SK-N-SH (cell line): ENCODE data around the gene WWC2. TPM values are rescaled to one million over a fixed set of nuclear protein-coding genes. Genes with fewer than 3 reads are reported as not detected.

Experiments
- CTCF ChIA-PET: fragments of 300-600, 350-600 bp; formaldehyde crosslinking; extraction: SDS; loops from one replicate; lab custom pipeline; 2021; lab: Yijun Ruan, JAX
- POLR2A ChIA-PET: fragments of 350-600 bp; sonication (Branson Sonifier 250); formaldehyde crosslinking; extraction: SDS; loops from one replicate; lab custom pipeline; 2020; ENCODE audit warnings: antibody characterized with exemption, inconsistent platforms; lab: Yijun Ruan, JAX
- DNase-seq: peaks from one replicate; pipeline ENCODE4 v3.0.0; 2012
- H2AFZ ChIP-seq: fragments of 200-600 bp; sonication (generic); 2 replicates; pipeline ENCODE4 v1.8.1; 2016; ENCODE audit warnings: antibody characterized with exemption, mild to moderate bottlenecking, low read depth
- H3F3A ChIP-seq: fragments of 200-600 bp; sonication (generic); replicated peaks from 2 replicates; pipeline ENCODE3; 2016; ENCODE audit warnings: antibody characterized with exemption, mild to moderate bottlenecking; ENCODE audit not compliant: insufficient read depth
- H3K27ac ChIP-seq, 2 experiments: fragments of 200-500 bp in 1 of 2; fragments of 200-600 bp in 1 of 2; sonication (Bioruptor generic) in 1 of 2; sonication (generic), shearing (Covaris generic) in 1 of 2; 2 replicates each; pipeline versions ENCODE4 v1.5.1 to v1.6.1; 2014 to 2016; ENCODE audit warnings: low read depth in 2 of 2, inconsistent platforms in 1 of 2, low read length in 1 of 2, mild to moderate bottlenecking in 1 of 2, mixed read lengths in 1 of 2
- H3K27me3 ChIP-seq: fragments of 200-600 bp; sonication (generic), shearing (Covaris generic); 2 replicates; pipeline ENCODE4 v1.6.1; 2016; ENCODE audit warnings: mixed run types; ENCODE audit not compliant: insufficient read depth
- H3K36me3 ChIP-seq, 2 experiments: fragments of 200-500 bp in 1 of 2; fragments of 200-600 bp in 1 of 2; sonication (Bioruptor generic) in 1 of 2; sonication (generic) in 1 of 2; replicated peaks in 1 of 2; 2 replicates each; pipeline versions ENCODE3 to v1.5.1; 2014 to 2016; ENCODE audit warnings: low read length in 1 of 2, mild to moderate bottlenecking in 1 of 2; ENCODE audit not compliant: insufficient read depth in 2 of 2, control insufficient read depth in 1 of 2
- H3K4me1 ChIP-seq, 2 experiments: fragments of 200-500 bp in 1 of 2; fragments of 200-600 bp in 1 of 2; sonication (Bioruptor generic) in 1 of 2; sonication (generic), shearing (Covaris generic) in 1 of 2; 2 replicates each; pipeline versions ENCODE4 v1.5.1 to v1.6.1; 2014 to 2016; ENCODE audit warnings: low read depth in 1 of 2, low read length in 1 of 2, mixed run types in 1 of 2; ENCODE audit not compliant: insufficient read depth in 2 of 2, control insufficient read depth in 1 of 2
- H3K4me2 ChIP-seq: fragments of 200-600 bp; sonication (generic), shearing (Covaris generic); 2 replicates; pipeline ENCODE4 v1.6.1; 2017; ENCODE audit warnings: mixed run types
- H3K4me3 ChIP-seq, 2 experiments: fragments of 200-500 bp in 1 of 2; fragments of 200-600 bp in 1 of 2; sonication (Bioruptor generic) in 1 of 2; sonication (generic), shearing (Covaris generic) in 1 of 2; 2 replicates each; pipeline versions ENCODE4 v1.5.1 to v1.8.1; 2014 to 2016; ENCODE audit warnings: low read depth in 2 of 2, inconsistent platforms in 1 of 2, low read length in 1 of 2, mild to moderate bottlenecking in 1 of 2, mixed read lengths in 1 of 2, moderate library complexity in 1 of 2
- H3K79me2 ChIP-seq: fragments of 200-600 bp; sonication (generic); 2 replicates; pipeline ENCODE4 v1.8.1; 2017; ENCODE audit warnings: mild to moderate bottlenecking; ENCODE audit not compliant: insufficient read depth
- H3K9ac ChIP-seq: fragments of 200-600 bp; sonication (generic); 2 replicates; pipeline ENCODE4 v1.6.1; 2017; ENCODE audit warnings: mixed run types
- H3K9me2 ChIP-seq: fragments of 200-600 bp; sonication (generic); 2 replicates; pipeline ENCODE4 v1.6.1; 2017; ENCODE audit warnings: mixed run types
- H3K9me3 ChIP-seq: fragments of 200-600 bp; sonication (generic); 2 replicates; pipeline ENCODE4 v1.6.1; 2017; ENCODE audit warnings: mixed run types, mild to moderate bottlenecking, moderate library complexity
- H4K20me1 ChIP-seq: fragments of 200-600 bp; sonication (generic); 2 replicates; pipeline ENCODE4 v1.6.1; 2017; ENCODE audit warnings: mild to moderate bottlenecking, mixed run types; ENCODE audit not compliant: insufficient read depth
- CHD2 ChIP-seq: fragments of 150-350 bp; IDR thresholded peaks from 2 replicates; pipeline ENCODE4 v1.6.1; 2018; ENCODE audit warnings: low read length; ENCODE audit not compliant: partially characterized antibody
- EP300 ChIP-seq, 2 experiments: IDR thresholded peaks; 2 replicates each; pipeline versions ENCODE4 v1.4.0 to v1.6.1; 2012; ENCODE audit warnings: borderline replicate concordance in 1 of 2, low read depth in 1 of 2, low read length in 1 of 2
- EZH2phosphoT487 ChIP-seq: fragments of 200-600 bp; sonication (generic); IDR thresholded peaks from 2 replicates; pipeline ENCODE4 v1.6.1; 2017; ENCODE audit warnings: low read depth, mixed run types, mild to moderate bottlenecking, antibody characterized with exemption, moderate library complexity, borderline replicate concordance
- GATA2 ChIP-seq: sonication (generic); formaldehyde crosslinking; IDR thresholded peaks from 2 replicates; pipeline ENCODE4 v1.5.0; 2020; ENCODE audit warnings: mild to moderate bottlenecking, missing genetic modification reagents
- IRF3 ChIP-seq: fragments of 150-350 bp; IDR thresholded peaks from 2 replicates; pipeline ENCODE4 v1.6.1; 2016; ENCODE audit warnings: mild to moderate bottlenecking, low read depth, low read length
- MXI1 ChIP-seq: IDR thresholded peaks from 2 replicates; pipeline ENCODE4 v1.6.1; 2012; ENCODE audit warnings: mild to moderate bottlenecking, low read depth, low read length, improper control_type of control experiment
- NFIC ChIP-seq: IDR thresholded peaks from 2 replicates; pipeline ENCODE4 v1.4.0; 2012; ENCODE audit warnings: borderline replicate concordance
- POLR2AphosphoS5 ChIP-seq: IDR thresholded peaks from 2 replicates; pipeline ENCODE4 v1.6.1; 2012; ENCODE audit warnings: low read depth, low read length
- RCOR1 ChIP-seq: fragments of 150-350 bp; IDR thresholded peaks from 2 replicates; pipeline ENCODE4 v1.6.1; 2017; ENCODE audit warnings: antibody characterized with exemption, low read length
- RFX5 ChIP-seq: IDR thresholded peaks from 2 replicates; pipeline ENCODE4 v1.6.1; 2012; ENCODE audit warnings: mild to moderate bottlenecking, improper control_type of control experiment, low read length
- RXRA ChIP-seq: IDR thresholded peaks from 2 replicates; pipeline ENCODE4 v1.4.0; 2012; ENCODE audit warnings: low read depth, mild to moderate bottlenecking, borderline replicate concordance
- TCF12 ChIP-seq: IDR thresholded peaks from 2 replicates; pipeline ENCODE4 v1.4.0; 2012
- WGBS: methylation state at CpG from one replicate; pipeline ENCODE4 v1.1.6; 2017; ENCODE audit warnings: low lambda C conversion rate; 5-methylcytosine and 5-hydroxymethylcytosine counted together
- polyA plus RNA-seq, 3 experiments: library from polyadenylated mRNA; depleted of rRNA; stranded (reverse); fragments of >200 nt; gene quantifications; 2 replicates each; pipeline ENCODE4 v1.2.3, GENCODE V29; 2012
- TF ChIP-seq, protein P1 (sequence below): IDR thresholded peaks from 2 replicates; pipeline ENCODE4 v1.6.1; 2012; ENCODE audit warnings: mild to moderate bottlenecking, low read depth, low read length, moderate library complexity

The WWC2 gene
- polyA plus RNA-seq, 1 of the 3 experiments (the other 2 are of a cell fraction): 18.4 TPM

DNA sequence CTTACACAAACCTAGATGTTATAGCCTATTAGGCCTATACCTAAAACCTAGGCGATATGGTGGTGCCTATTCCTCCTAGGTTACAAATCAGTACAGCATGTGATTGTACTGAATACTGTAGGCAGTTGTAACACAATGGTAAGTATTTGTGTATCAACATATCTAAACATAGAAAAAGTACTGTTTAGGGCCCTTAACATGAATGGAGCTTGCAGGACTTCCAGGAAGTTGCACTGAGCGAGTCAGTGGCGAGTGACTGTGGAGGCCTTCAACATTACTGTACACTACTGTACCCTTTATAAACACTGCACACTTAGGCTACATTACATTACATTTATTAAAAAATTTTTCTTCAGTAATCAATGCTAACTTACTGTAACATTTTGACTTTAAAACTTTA, 37.8 kb downstream of the WWC2 start:
- H3K4me3 ChIP-seq: no peak overlapping the region
- no peak overlapping the region for H3K4me2 ChIP-seq
- H3K9ac ChIP-seq: no peak overlapping the region
- no peak overlapping the region for H3K27ac ChIP-seq
- H3F3A ChIP-seq: peaks cover 20% of the 10 kb centered on the region
- H2AFZ ChIP-seq: no peak overlapping the region
- TF ChIP-seq POLR2AphosphoS5 (no peak), EP300 (IDR thresholded peaks at IDR 0.05; ENCODE audit: borderline replicate concordance in 1 of 2, low read depth in 1 of 2, low read length in 1 of 2) (no peak), MXI1 (no peak), RXRA (no peak), RCOR1 (no peak), NFIC (no peak), GATA2 (no peak), CHD2 (no peak), IRF3 (no peak), EZH2phosphoT487 (no peak), RFX5 (no peak)
- TF ChIP-seq, protein P1, sequence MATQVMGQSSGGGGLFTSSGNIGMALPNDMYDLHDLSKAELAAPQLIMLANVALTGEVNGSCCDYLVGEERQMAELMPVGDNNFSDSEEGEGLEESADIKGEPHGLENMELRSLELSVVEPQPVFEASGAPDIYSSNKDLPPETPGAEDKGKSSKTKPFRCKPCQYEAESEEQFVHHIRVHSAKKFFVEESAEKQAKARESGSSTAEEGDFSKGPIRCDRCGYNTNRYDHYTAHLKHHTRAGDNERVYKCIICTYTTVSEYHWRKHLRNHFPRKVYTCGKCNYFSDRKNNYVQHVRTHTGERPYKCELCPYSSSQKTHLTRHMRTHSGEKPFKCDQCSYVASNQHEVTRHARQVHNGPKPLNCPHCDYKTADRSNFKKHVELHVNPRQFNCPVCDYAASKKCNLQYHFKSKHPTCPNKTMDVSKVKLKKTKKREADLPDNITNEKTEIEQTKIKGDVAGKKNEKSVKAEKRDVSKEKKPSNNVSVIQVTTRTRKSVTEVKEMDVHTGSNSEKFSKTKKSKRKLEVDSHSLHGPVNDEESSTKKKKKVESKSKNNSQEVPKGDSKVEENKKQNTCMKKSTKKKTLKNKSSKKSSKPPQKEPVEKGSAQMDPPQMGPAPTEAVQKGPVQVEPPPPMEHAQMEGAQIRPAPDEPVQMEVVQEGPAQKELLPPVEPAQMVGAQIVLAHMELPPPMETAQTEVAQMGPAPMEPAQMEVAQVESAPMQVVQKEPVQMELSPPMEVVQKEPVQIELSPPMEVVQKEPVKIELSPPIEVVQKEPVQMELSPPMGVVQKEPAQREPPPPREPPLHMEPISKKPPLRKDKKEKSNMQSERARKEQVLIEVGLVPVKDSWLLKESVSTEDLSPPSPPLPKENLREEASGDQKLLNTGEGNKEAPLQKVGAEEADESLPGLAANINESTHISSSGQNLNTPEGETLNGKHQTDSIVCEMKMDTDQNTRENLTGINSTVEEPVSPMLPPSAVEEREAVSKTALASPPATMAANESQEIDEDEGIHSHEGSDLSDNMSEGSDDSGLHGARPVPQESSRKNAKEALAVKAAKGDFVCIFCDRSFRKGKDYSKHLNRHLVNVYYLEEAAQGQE: no peak
- H3K4me1 ChIP-seq: peaks cover 11 to 23% of the 10 kb centered on the region in 2 experiments; a peak in 3 of 4 replicates
- H3K27me3 ChIP-seq: no peaks in the 10 kb centered on the region
- ChIA-PET POLR2A (no interaction called here), CTCF (interaction anchor here (0.9 kb wide), 1 partner anchor 126 kb away, joined by 3 read pairs; no protein-coding TSS in a partner anchor)
- H3K36me3 ChIP-seq: no peaks in the 10 kb centered on the region
- DNase-seq: no peak
- H3K9me3 ChIP-seq: no peaks in the 10 kb centered on the region
- H3K9me2 ChIP-seq: no peaks in the 10 kb centered on the region
- 100% methylated on average over 3 of the region's 3 CpGs for WGBS
- H3K79me2 ChIP-seq: peaks cover 94% of the 10 kb centered on the region
- H4K20me1 ChIP-seq: peaks cover 11% of the 10 kb centered on the region

DNA sequence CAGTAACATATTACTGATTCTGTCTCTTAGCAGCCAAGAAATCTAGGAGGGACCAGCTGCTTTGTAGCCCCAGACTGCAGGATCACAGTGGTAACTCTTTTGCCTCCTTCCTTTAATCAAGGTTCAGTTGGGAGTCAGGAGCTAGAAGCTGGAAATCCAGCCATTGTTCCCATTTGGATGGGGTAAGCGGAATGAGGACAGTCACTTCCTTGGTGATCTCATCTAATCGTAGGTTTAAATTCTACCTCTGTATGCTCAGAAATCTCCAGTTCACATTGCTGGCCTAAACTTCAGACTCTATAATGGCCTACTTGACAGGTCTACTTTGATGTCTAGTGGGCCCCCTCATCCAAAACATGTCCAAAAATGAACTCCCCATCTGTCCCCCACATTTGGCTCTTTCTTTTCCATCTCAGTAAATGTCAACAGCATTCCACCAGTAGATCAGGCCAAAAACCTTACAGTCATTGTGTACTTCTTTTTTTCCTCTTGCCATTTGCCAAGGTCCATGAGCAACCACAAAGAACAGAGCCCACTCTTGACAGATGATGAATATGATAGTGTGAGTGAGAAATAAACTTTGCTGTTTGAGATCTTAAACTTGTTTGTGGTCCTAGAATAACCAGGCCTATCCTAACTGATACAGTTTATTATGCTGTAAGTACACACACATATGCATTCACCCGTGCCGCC, 40.1 kb downstream of the WWC2 start:
- peaks cover 14% of the 10 kb centered on the region for H4K20me1 ChIP-seq
- H3K4me2 ChIP-seq: no peak overlapping the region
- H3K4me3 ChIP-seq: no peak overlapping the region
- 80% methylated on average over 3 of the region's 4 CpGs for WGBS
- no peaks in the 10 kb centered on the region for H3K9me3 ChIP-seq
- H2AFZ ChIP-seq: no peak overlapping the region
- DNase-seq: no peak
- no peak overlapping the region for H3K27ac ChIP-seq
- peaks cover 26 to 39% of the 10 kb centered on the region in 2 experiments for H3K4me1 ChIP-seq
- POLR2A ChIA-PET: no interaction called here
- H3K9ac ChIP-seq: no peak overlapping the region
- H3K79me2 ChIP-seq: peaks cover 88% of the 10 kb centered on the region
- H3K9me2 ChIP-seq: no peaks in the 10 kb centered on the region
- TF ChIP-seq TCF12 (peak; percentile 21; the same call in 1 of the 2 replicates), IRF3 (no peak)
- no peaks in the 10 kb centered on the region for H3K27me3 ChIP-seq
- H3K36me3 ChIP-seq: no peaks in the 10 kb centered on the region
- peaks cover 37% of the 10 kb centered on the region for H3F3A ChIP-seq
- CTCF ChIA-PET: no interaction called here
